NCI-H187 treated with DMSO at 0.1 percent for 48 hours (cell line): ENCODE measurements around the gene CACNB3.
"Not testable (repeated sequence)": the region's sequence is repeated elsewhere in the genome, so short reads cannot be mapped to it uniquely, and the experiment has no call there.

Experiments used
- DNase-seq: peaks from one replicate; lab custom pipeline; 2025; lab: John Stamatoyannopoulos, UW

CACNB3 gene

DNA sequence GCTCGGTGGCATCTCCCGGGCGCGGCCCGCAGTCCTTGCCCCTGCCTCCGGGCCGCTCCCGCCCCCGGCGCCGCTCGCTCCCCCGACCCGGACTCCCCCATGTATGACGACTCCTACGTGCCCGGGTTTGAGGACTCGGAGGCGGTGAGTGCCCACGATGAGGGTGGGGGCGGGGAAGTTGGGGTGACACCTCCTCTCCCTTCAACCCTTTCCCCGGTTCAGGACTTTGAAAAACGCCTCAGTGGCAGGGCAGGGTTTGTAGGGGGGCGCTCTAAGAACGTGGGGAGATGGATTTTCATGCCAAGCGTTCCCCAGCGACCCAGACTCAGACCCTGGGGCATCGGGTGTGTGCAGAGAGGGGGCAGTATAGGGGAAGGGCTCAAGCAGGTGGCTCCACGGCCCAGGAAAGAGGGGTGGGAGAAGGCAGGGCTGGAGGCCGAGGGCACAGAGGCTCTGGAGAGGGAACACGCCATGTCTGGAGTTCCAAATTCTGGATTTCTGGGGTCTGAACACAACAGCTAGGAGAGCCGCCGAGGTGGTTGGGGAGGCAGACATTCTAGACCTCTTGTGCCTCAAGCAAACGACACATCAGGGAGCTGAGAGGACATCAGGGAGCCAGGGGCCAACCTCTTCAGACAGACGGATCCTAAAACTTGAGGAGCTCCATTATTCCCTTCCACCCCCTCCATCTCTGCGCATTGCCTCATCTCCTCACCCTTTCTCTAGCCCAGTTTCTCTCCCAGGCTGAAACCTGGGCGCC lies 715 bp downstream of the CACNB3 start:
- DNase-seq, result no peak

DNA sequence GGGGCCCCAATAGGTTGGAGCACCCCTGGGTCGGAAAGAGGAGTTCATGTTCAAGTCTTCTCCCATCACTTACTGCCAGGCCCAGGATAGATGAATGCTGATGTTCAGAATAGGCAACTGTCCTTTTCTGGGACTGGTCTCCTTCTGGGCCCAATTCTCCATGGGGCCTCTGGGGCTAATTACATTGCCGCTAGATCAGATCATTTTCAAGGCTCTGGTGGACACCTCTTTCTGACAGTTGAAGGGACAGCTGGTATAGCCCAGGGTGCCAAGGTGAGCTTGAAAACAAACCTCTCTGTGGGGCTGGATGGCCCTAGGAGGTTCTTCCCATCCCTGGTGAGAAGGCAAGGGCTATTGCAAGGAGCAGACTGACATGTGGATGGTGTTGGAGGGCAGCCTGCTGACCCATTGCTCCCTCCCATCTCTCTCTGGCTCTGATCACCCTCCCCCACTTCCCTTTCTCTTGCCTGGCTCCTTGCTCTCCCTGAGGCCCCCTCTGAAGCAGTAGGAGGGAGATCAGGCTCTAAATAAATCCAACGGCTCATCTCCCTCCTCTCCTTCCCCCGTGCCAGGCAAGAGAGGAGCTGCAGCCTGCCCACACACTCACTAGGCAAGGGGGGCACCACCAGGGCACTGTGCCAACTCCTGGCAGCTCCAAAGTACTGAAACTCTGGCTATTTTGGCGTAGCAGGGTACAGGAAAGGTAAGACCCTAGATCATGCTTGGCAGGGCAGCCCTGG lies 1.9 kb downstream of the CACNB3 start:
- DNase-seq, result no peak

DNA sequence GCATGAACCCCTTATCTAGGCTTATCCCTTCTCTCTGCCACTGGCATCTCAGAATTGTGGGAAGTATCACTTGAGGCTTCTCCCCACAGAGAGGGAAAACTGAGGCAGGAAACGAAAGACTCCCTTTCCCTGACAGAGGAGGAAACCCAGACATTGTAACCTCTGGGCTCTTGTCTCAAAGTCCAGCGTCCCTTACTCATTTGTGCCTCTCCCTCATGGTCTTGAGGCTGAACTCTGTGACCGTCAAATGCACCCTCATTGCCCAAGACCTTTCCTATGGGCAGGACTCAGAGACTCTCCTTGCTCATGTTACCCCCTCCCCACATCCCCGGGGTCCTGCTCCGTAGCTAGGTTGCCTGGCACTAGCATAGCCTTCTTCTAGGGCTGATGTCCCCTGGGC lies 3.8 kb downstream of the CACNB3 start:
- no peak for DNase-seq

DNA sequence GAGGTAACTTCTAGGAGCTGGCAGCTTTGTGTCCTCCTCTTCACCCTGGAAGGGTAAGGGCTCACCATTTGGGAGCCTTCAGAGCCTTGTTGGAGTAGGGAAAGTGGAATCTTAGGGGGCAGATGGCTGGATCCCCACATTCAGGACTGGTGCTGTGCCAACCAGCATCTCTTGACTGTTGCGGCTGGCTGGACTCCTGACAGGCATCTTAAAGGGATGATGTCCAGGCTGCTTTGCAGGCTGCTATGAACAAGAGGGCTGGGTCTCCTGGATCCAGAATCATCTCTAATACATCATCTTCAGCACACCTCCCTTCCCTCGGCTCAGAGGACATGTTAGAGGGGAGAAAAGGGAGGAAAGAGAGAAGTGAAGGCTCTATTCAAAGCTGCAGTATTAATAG lies 4.4 kb downstream of the CACNB3 start:
- DNase-seq, result no peak

DNA sequence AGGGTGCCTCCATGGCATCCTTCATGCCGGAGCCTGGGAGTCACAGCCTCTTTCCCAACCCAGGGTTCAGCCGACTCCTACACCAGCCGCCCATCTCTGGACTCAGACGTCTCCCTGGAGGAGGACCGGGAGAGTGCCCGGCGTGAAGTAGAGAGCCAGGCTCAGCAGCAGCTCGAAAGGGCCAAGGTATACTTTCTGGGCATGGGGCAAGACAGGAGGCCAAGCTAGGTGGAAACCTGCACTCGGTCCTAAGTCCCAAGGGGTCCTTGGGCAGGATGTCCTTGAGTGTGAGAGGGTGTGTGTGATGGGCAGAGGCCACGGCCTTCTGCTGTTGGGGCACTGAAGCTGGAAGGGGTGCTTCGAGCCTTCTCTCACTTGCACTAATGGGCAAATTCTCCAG lies 5.0 kb downstream of the CACNB3 start:
- no peak for DNase-seq

DNA sequence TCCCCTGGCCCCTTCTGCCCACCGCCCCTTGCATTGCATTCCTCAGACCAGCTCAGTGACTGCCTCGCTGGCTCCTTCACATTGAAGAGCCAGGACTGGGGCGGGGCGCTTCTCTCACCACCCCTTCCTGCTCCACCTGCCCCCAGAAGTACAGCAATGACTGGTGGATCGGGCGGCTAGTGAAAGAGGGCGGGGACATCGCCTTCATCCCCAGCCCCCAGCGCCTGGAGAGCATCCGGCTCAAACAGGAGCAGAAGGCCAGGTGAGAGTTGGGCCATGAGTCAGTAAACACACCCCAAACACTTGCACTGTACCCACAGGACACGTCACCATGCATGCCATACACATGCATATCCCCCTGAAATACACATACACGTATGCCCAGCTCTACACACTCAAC lies 5.8 kb downstream of the CACNB3 start:
- DNase-seq, result no peak

DNA sequence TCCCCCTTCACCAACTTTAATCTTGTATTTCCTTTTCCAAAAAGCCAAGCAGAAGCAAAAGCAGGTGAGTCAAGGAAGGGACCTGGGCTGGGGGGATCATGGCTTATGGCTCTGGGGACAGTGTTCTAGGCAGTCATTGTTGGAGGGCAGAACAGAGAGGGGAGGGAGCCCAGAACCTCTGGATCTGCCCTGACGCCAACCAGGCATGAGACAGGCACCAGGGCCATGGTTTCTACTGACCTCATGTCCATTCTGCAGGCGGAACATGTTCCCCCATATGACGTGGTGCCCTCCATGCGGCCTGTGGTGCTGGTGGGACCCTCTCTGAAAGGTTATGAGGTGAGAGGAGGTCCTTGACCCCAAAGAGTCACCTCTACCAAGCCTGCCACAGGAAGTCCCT lies 6.6 kb downstream of the CACNB3 start:
- DNase-seq, result no peak

DNA sequence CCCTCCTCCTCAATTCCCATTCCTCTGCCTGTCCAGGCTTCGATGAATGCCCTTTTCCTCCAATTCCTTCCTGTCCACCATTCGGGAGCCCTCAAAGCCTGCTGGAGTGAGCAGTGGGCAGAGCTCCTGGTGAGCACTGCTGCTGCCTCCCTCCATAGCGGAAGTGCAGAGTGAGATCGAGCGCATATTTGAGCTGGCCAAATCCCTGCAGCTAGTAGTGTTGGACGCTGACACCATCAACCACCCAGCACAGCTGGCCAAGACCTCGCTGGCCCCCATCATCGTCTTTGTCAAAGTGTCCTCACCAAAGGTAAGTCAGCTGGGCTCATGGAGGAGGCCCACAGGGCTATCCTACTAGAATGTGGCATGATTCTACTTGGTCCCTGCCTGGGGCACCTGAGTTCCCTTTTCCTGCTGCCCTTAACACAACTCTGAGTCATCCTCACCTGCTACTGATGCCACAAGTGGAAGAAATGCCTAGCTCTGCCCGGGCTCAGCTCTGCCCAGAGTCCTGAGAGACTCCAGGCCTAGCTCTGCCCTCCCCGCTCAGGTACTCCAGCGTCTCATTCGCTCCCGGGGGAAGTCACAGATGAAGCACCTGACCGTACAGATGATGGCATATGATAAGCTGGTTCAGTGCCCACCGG lies 8.0 kb downstream of the CACNB3 start:
- no peak for DNase-seq

DNA sequence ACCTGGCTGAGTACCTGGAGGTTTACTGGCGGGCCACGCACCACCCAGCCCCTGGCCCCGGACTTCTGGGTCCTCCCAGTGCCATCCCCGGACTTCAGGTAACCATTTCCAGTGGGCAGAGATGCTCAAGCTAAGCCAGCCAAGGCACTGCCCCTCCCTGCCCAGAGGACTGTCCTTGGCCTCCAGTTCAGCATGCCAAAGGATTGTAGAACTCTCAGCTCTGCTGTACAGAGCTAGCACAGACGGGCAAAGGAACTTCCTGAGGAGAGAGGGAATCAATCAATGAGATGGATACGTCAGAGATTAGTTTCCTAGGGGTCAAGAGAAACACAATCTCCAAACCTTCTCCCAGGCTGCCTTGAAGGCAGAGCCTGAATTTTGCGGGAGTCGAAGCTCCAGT lies 8.7 kb downstream of the CACNB3 start:
- DNase-seq, result no peak

DNA sequence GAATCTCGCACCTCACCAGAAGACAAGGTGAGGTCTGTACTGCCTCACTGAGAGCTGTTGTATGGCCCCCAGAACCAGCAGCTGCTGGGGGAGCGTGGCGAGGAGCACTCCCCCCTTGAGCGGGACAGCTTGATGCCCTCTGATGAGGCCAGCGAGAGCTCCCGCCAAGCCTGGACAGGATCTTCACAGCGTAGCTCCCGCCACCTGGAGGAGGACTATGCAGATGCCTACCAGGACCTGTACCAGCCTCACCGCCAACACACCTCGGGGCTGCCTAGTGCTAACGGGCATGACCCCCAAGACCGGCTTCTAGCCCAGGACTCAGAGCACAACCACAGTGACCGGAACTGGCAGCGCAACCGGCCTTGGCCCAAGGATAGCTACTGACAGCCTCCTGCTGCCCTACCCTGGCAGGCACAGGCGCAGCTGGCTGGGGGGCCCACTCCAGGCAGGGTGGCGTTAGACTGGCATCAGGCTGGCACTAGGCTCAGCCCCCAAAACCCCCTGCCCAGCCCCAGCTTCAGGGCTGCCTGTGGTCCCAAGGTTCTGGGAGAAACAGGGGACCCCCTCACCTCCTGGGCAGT lies 9.3 kb downstream of the CACNB3 start:
- no peak for DNase-seq

DNA sequence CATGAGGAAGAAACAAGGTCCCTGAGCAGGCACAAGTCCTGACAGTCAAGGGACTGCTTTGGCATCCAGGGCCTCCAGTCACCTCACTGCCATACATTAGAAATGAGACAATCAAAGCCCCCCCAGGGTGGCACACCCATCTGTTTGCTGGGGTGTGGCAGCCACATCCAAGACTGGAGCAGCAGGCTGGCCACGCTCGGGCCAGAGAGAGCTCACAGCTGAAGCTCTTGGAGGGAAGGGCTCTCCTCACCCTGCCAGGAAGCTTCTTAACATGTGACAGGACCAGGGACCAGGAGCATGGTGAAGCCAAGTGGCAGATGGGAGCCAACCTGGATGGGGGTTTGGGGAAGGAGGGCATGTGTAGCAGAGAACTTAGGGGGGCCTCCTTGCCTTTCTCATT lies 10.0 kb downstream of the CACNB3 start:
- DNase-seq, result no peak

DNA sequence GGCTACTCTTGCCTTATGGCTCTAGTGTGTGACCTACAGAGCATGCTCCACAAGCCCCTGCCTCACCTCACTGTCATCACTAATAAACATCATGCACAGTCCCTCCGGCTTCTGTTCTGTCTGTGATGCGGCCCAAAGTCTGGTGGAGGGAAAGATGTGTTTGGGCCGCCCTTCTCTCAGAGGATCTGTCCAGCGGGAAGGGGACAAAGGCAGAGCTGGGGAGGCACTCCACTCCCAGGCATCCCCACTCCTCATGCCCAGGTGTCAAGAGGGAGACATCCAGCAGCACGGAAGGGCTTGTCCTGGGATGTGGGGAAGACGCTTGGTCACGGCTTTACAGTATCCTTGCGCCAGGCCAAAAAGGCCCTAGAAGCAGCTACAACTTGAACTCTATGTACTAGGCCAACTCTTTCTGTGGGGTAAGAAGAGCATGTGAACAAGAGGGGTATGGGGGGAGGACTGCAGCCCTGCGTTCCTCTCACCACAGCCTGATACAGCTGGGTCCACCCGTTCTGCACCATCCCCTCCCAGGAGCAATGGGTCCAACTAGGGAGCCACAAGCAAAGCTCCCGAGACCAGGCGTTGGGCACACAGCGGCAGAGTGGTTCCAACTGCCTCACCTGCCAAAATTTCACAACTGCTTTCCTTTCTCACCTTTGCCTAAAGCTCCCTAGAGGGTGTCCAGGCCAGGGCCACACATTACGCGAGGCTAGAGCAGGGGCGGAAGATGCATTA lies 10.7 kb downstream of the CACNB3 start:
- no peak for DNase-seq

DNA sequence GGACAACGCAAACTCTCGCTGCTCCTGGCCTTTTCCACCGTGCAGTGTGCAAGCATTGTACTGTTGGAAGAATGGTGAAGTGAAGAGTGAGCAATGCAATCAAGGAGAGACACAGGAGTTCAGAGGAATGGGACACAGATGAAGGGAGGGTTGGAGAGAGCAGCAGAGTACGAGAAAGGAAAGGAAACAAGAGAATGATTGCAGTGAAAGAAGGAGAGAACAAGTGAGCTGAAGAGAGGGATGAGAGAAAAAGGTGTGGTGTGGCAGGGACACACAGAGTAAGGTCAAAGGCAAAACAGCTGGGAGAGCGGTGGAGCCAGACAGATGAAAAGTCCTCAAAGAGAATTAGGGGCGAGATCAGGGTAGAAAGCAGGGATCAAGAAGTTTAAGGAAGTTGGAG lies 13.0 kb downstream of the CACNB3 start:
- no peak for DNase-seq

DNA sequence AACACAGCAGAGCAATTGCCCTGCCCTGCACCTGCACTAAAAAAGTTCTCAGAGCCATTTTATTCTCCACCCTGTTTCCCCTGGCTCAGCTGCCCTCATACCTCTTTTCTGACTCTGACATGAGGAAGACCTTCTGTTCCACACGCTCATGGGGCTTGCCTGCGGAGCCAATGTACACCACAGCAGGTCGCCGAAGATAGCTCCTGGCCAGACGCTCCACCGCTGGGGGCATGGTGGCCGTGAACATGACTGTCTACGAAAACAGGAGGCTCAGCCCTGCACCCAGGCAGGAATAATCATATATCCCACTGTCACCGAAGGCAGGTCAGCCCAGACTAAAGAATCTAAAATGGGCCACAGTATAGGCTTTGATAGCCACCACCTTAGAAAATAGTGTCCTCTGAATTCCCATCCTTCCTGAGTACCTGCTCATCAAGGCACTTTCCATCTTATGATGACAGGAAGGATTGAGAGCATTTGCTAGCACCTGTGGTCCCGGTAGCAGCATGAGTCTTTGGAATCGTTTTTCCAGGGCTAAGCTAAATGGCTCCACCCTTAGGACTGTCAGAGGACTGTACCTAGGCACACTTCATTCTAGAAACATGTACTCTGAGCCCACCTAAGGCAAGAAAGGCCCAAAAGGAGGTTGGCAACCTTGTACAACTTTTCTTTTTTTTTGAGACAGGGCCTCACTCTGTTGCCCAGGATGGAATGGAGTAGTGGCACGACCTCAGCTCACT lies 14.2 kb downstream of the CACNB3 start:
- DNase-seq, result no peak

DNA sequence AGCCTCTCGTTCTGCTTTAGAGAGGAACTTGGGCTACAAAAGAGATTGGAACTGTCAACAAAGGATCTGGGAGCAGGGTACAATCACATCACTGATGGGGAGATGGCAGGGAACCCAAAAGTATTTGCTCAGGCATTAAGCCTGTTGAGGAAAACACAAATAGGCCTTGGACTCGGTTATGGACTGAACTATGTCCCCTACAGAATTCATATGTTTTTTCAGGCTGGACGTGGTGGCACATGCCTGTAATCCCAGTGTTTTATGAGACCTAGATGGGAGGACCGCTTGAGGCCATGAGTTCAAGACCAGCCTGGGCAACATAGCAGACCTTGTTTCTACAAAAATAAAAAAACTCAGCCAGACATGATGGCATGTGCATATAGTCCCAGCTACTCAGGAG lies 19.8 kb downstream of the CACNB3 start:
- no peak for DNase-seq

DNA sequence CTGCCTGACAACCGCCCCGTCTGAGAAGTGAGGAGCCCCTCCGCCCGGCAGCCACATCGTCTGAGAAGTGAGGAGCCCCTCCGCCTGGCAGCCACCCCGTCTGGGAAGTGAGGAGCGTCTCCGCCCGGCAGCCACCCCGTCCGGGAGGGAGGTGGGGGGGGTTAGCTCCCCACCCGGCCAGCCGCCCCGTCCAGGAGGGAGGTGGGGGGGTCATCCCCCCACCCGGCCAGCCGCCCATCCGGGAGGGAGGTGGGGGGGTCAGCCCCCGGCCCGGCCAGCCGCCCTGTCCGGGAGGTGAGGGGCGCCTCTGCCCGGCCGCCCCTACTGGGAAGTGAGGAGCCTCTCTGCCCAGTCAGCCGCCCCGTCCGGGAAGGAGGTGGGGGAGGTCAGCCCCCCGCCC lies 23.7 kb downstream of the CACNB3 start:
- not testable (repeated sequence) for DNase-seq

DNA sequence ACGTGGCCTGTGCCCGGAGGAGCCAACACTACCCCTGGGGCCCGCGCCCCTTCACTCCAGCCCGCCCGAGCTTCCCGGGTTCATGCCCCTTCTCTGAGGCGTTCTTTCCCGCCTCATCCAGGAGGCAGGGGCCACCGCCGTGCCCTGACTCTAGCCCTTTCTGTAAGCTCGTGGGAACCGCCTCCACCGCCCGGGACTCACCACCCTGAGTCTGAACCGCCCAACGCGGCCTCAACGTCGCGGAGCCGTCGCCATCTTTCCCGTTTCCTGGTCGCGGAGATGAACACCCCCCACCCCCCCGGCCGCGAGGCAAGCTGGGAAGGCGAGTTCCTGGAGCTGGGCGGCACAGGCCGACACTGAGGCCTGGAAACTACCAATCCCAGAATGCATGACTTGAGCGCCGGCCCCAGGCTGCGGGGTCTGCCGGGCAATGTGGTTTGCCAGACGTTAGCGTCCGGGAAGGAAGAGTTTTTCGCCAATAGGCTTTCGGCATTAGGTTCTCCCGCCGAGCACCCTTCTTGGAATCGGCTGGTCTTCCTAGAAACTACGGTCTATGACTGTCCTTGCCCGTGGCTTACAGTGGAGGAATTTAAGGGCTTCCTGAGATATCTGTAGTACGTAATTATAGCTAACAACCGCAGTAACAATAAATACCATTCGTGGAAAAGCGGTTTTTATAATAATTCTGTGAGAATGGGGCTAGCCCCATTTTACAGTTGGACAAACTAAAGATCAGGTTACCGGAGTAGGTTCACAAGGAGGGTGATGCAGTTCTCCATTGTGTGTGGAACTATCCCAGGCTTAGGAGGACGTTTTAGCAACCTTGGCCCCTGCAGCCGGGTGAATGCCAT lies 33.8 kb downstream of the CACNB3 start, which contains the start of gene DDX23:
Gene DDX23, minus strand, starts transcription at position 281 of the 851 bp plus-strand sequence. CDS start 6,381 bp downstream, outside the sequence.
- peak; percentile 92 for DNase-seq

DNA sequence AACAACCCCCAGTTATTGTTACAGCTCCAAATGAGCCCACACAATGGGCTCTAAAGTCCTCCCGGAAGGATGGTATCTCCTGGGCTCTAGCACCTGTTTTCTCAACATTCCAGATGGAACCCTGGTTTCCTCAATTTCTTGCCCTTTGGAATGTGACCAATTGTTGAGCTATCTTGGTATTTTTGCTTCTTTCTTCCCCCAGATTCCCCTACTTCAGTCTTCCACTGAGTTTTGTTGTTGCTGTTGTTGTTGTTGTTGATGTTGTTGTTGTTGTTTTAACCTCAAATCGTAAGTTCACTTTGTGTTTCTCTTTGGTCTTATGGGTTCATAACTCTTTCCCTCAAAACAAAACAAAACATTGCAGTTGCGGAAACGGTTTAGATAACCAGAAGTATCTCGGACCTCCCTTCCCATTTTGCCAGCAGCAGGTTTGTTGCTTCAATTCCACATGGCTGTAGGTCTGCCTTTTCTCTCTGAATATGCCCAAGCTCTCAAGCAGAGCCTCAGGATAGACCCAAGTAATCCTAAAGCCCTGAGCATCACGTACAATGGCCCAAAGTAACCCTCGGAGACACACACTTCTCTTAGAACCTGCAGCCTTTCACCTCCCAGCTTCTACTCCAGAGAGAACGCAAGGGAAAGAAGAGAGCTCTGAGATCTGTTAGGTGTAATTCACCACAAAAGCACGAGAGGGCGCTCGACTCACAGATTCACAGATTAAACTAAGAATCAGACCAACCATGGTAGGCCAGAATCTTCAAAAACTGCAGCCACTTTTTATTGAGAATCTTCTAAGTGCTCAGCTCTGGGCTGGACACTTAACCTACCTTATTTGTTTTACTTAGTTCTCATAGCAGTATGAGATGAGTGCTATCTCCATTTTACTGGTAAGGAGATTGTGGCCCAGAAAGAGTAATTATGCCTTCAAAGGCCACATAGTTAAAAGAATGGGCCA lies 34.7 kb downstream of the CACNB3 start:
- DNase-seq, result peak; percentile 60

DNA sequence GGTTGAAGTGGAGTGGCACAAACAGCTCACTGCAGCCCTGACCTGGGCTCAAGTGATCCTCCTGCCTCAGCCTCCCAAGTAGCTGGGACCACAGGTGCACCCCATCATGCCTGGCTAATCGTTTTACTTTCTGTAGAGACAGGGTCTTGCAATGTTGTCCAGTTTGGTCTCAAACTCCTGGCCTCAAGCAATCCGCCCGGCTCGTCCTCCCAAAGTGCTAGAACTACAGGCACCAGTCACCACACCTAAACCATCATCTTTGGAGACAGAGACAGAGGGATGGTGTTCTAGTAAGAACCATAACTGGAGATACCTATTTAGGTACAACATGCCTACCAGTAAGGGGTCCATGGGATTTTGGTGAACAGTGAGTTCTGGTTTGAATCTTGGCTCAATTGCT lies 36.2 kb downstream of the CACNB3 start:
- no peak for DNase-seq
